ENCODE measurements around the gene NECTIN1.
A peak's percentile ranks its signal among the peaks of the same experiment; 100 is the strongest.

NECTIN1 gene

DNA sequence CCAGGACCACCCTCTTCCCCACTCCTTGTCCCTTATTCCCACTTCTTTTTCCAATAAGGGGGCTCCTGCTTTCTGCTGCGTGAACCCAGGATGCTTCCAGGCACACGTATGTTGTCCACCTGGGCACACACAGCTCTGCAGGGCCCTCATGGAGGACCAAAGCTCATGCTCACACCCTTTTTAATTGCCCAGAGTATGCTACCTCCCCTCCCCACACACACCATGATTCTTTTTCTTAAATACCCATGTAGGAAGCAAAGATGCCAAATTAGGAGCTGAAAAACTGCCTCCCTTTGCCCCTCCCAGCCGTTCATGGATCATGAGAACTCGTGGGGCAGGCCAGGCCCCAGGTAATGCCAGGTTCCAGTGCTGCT, 5.1 kb downstream of the NECTIN1 start:
- Histone ChIP-seq H3K4me3 (ENCODE audit: low read length) (peak overlapping the region; percentile 23; the same call in 1 of the 2 replicates), H3K79me2 (ENCODE audit: low read length) (peaks cover 100% of the 10 kb centered on the region)

DNA sequence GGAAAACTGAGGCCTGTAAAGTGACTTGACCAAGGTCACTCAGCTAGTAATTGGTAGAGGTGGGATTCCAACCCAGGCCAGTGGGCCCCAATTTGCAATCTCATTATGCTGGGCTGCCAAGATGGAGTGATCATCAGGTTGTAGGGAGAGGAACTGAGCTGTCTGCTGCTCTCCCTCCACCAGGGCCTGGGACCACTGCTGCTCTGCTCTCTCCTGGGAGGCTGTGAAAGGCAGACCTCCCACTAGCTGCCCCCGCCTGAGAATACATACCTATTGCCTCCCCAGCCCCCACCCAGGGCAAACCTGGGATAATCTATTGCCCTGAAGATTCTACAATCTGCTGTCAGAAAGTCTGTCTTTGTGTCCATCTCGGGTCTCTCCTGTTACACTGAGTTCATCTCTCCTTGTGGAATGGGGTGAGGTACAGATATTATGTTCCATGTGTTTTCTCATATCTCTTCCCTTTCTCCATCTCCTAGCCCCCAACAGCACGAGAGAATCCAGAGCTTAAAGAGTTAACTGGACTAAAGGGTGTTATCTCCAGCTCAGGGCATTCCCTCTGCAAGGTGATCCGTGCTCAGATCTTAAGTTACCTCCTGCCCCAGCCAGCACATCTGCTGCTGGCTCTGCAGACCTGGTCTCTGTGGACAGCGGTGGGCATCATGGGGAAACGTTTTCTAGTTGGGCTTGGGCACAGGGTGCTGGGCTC, 5.6 kb downstream of the NECTIN1 start:
- Histone ChIP-seq H2AFZ (ENCODE audit: low read depth, low read length) (no peak overlapping the region), H4K20me1 (ENCODE audit: insufficient read depth, low read length) (peaks cover 91% of the 10 kb centered on the region), H3K27ac (ENCODE audit: low read length) (0 out of 2 replicates have a peak overlapping the region, but pooled peaks have one; percentile 6), H3K9ac (ENCODE audit: low read length) (peak overlapping the region; percentile 1; the same call in 1 of the 2 replicates), H3K4me1 (ENCODE audit: low read length) (peaks cover 62% of the 10 kb centered on the region), H3K36me3 (replicated peaks; ENCODE audit: low read depth, low read length) (peaks cover 56% of the 10 kb centered on the region), H3K79me2 (ENCODE audit: low read length) (peaks cover 100% of the 10 kb centered on the region), H3K4me2 (ENCODE audit: low read length) (peak overlapping the region; percentile 83), H3K9me3 (ENCODE audit: insufficient read depth, low read length) (no peaks in the 10 kb centered on the region), H3K27me3 (ENCODE audit: low read depth, low read length) (no peaks in the 10 kb centered on the region), H3K4me3 (ENCODE audit: low read length) (peak overlapping the region; percentile 60; the same call in 1 of the 2 replicates)
- TF ChIP-seq EZH2phosphoT487 (IDR thresholded peaks at IDR 0.05; ENCODE audit: low read depth): no peak
- TF ChIP-seq, protein P1, sequence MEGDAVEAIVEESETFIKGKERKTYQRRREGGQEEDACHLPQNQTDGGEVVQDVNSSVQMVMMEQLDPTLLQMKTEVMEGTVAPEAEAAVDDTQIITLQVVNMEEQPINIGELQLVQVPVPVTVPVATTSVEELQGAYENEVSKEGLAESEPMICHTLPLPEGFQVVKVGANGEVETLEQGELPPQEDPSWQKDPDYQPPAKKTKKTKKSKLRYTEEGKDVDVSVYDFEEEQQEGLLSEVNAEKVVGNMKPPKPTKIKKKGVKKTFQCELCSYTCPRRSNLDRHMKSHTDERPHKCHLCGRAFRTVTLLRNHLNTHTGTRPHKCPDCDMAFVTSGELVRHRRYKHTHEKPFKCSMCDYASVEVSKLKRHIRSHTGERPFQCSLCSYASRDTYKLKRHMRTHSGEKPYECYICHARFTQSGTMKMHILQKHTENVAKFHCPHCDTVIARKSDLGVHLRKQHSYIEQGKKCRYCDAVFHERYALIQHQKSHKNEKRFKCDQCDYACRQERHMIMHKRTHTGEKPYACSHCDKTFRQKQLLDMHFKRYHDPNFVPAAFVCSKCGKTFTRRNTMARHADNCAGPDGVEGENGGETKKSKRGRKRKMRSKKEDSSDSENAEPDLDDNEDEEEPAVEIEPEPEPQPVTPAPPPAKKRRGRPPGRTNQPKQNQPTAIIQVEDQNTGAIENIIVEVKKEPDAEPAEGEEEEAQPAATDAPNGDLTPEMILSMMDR (IDR thresholded peaks at IDR 0.05; ENCODE audit: low read depth, low read length): no peak

More for the DNA sequence above, 5.1 kb downstream of the NECTIN1 start:
- Histone ChIP-seq H3K27me3 (ENCODE audit: low read depth, low read length) (no peaks in the 10 kb centered on the region), H3K27ac (ENCODE audit: low read length) (no peak overlapping the region), H3K36me3 (replicated peaks; ENCODE audit: low read depth, low read length) (peaks cover 53% of the 10 kb centered on the region), H3K4me1 (ENCODE audit: low read length) (peaks cover 62% of the 10 kb centered on the region), H3K9ac (ENCODE audit: low read length) (peak overlapping the region; percentile 1; the same call in 1 of the 2 replicates), H4K20me1 (ENCODE audit: insufficient read depth, low read length) (peaks cover 86% of the 10 kb centered on the region), H3K9me3 (ENCODE audit: insufficient read depth, low read length) (no peaks in the 10 kb centered on the region), H2AFZ (ENCODE audit: low read depth, low read length) (no peak overlapping the region), H3K4me2 (ENCODE audit: low read length) (peak overlapping the region; percentile 83)
- TF ChIP-seq, protein P1 (IDR thresholded peaks at IDR 0.05; ENCODE audit: low read depth, low read length): no peak
- no peak for TF ChIP-seq EZH2phosphoT487 (IDR thresholded peaks at IDR 0.05; ENCODE audit: low read depth)

DNA sequence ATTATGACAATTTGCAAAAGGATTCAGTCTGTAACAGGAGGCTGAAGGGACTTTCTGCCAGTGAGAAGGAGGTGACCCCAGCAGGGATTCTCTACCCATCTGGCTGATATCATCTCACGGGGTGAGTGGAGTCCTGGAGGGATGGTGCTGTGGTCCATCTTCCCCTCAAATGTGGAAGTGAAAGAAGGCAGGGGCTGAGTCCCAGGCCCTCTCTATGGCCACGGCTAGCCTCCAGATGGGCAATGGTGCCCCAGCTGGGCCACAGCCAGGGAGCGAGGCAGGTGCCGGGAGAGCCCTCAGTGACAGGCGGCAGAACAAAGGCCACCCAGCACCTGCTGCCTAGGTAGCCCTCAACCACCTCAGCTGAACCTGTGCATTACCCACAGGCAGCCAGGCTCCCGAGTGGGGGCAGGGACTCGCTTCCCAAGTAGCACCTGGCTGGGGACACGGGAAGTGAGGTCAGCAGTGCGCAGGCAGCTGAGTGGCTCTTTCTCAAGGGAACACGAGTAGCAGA, 6.7 kb downstream of the NECTIN1 start:
- Histone ChIP-seq H3K9me3 (ENCODE audit: insufficient read depth, low read length) (no peaks in the 10 kb centered on the region), H3K4me2 (ENCODE audit: low read length) (peak overlapping the region; percentile 83), H4K20me1 (ENCODE audit: insufficient read depth, low read length) (peaks cover 99% of the 10 kb centered on the region), H3K27me3 (ENCODE audit: low read depth, low read length) (no peaks in the 10 kb centered on the region), H3K4me3 (ENCODE audit: low read length) (peak overlapping the region; percentile 60), H3K79me2 (ENCODE audit: low read length) (peaks cover 100% of the 10 kb centered on the region), H3K27ac (ENCODE audit: low read length) (peak overlapping the region; percentile 53), H3K9ac (ENCODE audit: low read length) (peak overlapping the region; percentile 46), H3K36me3 (replicated peaks; ENCODE audit: low read depth, low read length) (peaks cover 55% of the 10 kb centered on the region), H3K4me1 (ENCODE audit: low read length) (peaks cover 62% of the 10 kb centered on the region), H2AFZ (ENCODE audit: low read depth, low read length) (no peak overlapping the region)
- TF ChIP-seq, protein P1 (IDR thresholded peaks at IDR 0.05; ENCODE audit: low read depth, low read length): no peak
- no peak for TF ChIP-seq EZH2phosphoT487 (IDR thresholded peaks at IDR 0.05; ENCODE audit: low read depth)
